HEK293 (cell line): ENCODE results near the gene YIPF2.

Experiments used
- CTCF ChIP-seq: fragments of 450-650 bp; formaldehyde crosslinking; IDR thresholded peaks from 2 replicates; pipeline ENCODE4 v1.5.1; 2016; ENCODE audit warnings: missing biosample characterization, missing genetic modification characterization
- GLI4 ChIP-seq: fragments of 450-650 bp; formaldehyde crosslinking; IDR thresholded peaks from 2 replicates; pipeline ENCODE4 v1.5.1; 2016; ENCODE audit warnings: missing biosample characterization, missing genetic modification characterization
- HOXA7 ChIP-seq: sonication (generic); formaldehyde crosslinking; IDR thresholded peaks from 2 replicates; pipeline ENCODE4 v1.8.1; 2022; ENCODE audit warnings: missing genetic modification reagents, borderline replicate concordance
- KLF7 ChIP-seq: fragments of 450-650 bp; formaldehyde crosslinking; IDR thresholded peaks from 2 replicates; pipeline ENCODE4 v1.5.1; 2016; ENCODE audit warnings: missing biosample characterization, missing genetic modification characterization, borderline replicate concordance
- KLF9 ChIP-seq: fragments of 450-650 bp; formaldehyde crosslinking; IDR thresholded peaks from 2 replicates; pipeline ENCODE4 v1.5.1; 2016; ENCODE audit warnings: missing biosample characterization, missing genetic modification characterization, low read depth
- PBX3 ChIP-seq: sonication (generic); formaldehyde crosslinking; IDR thresholded peaks from 2 replicates; pipeline ENCODE4 v1.8.1; 2022; ENCODE audit warnings: mild to moderate bottlenecking, moderate library complexity, missing genetic modification reagents
- PRDM2 ChIP-seq: fragments of 450-650 bp; formaldehyde crosslinking; IDR thresholded peaks from 2 replicates; pipeline ENCODE4 v1.5.1; 2016; ENCODE audit warnings: missing biosample characterization, missing genetic modification characterization, borderline replicate concordance
- TSHZ1 ChIP-seq: fragments of 450-650 bp; formaldehyde crosslinking; IDR thresholded peaks from 2 replicates; pipeline ENCODE4 v1.5.1; 2016; ENCODE audit warnings: missing biosample characterization, missing genetic modification characterization, borderline replicate concordance
- YY1 ChIP-seq: fragments of 450-650 bp; formaldehyde crosslinking; IDR thresholded peaks from 2 replicates; pipeline ENCODE4 v1.5.1; 2018; ENCODE audit warnings: missing biosample characterization, missing genetic modification characterization
- ZNF16 ChIP-seq: fragments of 450-650 bp; formaldehyde crosslinking; IDR thresholded peaks from 2 replicates; pipeline ENCODE4 v1.5.1; 2016; ENCODE audit warnings: low read depth, missing biosample characterization, missing genetic modification characterization
- ZNF404 ChIP-seq: fragments of 450-650 bp; formaldehyde crosslinking; IDR thresholded peaks from 2 replicates; pipeline ENCODE4 v1.5.1; 2017; ENCODE audit warnings: missing biosample characterization, missing genetic modification characterization
- ZNF580 ChIP-seq: fragments of 450-650 bp; formaldehyde crosslinking; IDR thresholded peaks from 2 replicates; pipeline ENCODE4 v1.5.1; 2016; ENCODE audit warnings: missing biosample characterization, missing genetic modification characterization
- ZNF629 ChIP-seq: fragments of 450-650 bp; formaldehyde crosslinking; IDR thresholded peaks from 2 replicates; pipeline ENCODE4 v1.5.1; 2017; ENCODE audit warnings: missing biosample characterization, missing genetic modification characterization
- ZSCAN30 ChIP-seq: fragments of 450-650 bp; IDR thresholded peaks from 2 replicates; pipeline ENCODE4 v1.5.1; 2018; ENCODE audit warnings: missing biosample characterization, mild to moderate bottlenecking, missing genetic modification characterization, moderate library complexity

- TF ChIP-seq HOXA7 (CRISPR knock-in tag), result no peak
- TF ChIP-seq PBX3 (CRISPR knock-in tag), result no peak
- no peak for TF ChIP-seq ZNF580 (tag by site-specific recombination)
- TF ChIP-seq CTCF, result no peak
- TF ChIP-seq TSHZ1 (tag by site-specific recombination), result no peak
- TF ChIP-seq ZNF629 (tag by site-specific recombination), result no peak
- no peak for TF ChIP-seq GLI4 (tag by site-specific recombination)
- no peak for TF ChIP-seq PRDM2
- TF ChIP-seq KLF9 (tag by site-specific recombination), result no peak
- no peak for TF ChIP-seq YY1 (tag by site-specific recombination)
- no peak for TF ChIP-seq ZSCAN30 (tag by site-specific recombination)
- no peak for TF ChIP-seq ZNF16 (tag by site-specific recombination)
- TF ChIP-seq KLF7, result no peak
- no peak for TF ChIP-seq ZNF404
Observed at GRCh38 chr19:10894911-10895213, 33.6 kb downstream of the YIPF2 start.
